Measurements from ENCODE around the gene RPL9. TPM values are rescaled to one million over a fixed set of nuclear protein-coding genes. Genes with fewer than 3 reads are reported as not detected.

The RPL9 gene
- total and polyA plus RNA-seq, 2 of the 8 experiments (the other 6 are each of a cell fraction or from before 2014, with no cell fraction given), result 1,161 to 1,184 TPM

- CTCF ChIA-PET (ENCODE audit: partially characterized antibody), result interaction anchor here (0.7 to 1.4 kb wide), 2 partner anchors 11 to 224 kb away, joined by 3 to 4 read pairs; no protein-coding TSS in a partner anchor
Measured at GRCh38 chr4:39484582-39485272, 26.0 kb upstream of the RPL9 start.

More at GRCh38 chr4:39484582-39485272, 26.0 kb upstream of the RPL9 start:
- Histone ChIP-seq H3K4me2 (ENCODE audit: insufficient read depth in 1 of 2, low read depth in 2 of 2, low read length in 2 of 2) (no peak overlapping the region), H3K56ac (replicated peaks; ENCODE audit: insufficient read length, low read depth, low read length) (no peak overlapping the region), H4K20me1 (replicated peaks in 1 of 2; ENCODE audit: control insufficient read depth in 1 of 2, insufficient read depth in 2 of 2, low read length in 2 of 2) (no peaks in the 10 kb centered on the region), H3K27me3 (replicated peaks in 1 of 4; ENCODE audit: control insufficient read depth in 3 of 4, extremely low read depth in 1 of 4, insufficient read depth in 3 of 4, low read length in 3 of 4) (no peaks in the 10 kb centered on the region), H3K4me3 (ENCODE audit: extremely low read depth in 1 of 4, insufficient read depth in 2 of 4, low read depth in 3 of 4, low read length in 4 of 4) (no peak overlapping the region), H4K5ac (ENCODE audit: insufficient read length, low read depth, low read length) (no peak overlapping the region), H3K14ac (ENCODE audit: insufficient read length) (no peak overlapping the region), H3K27ac (ENCODE audit: low read depth, low read length) (no peak overlapping the region), H2AK5ac (ENCODE audit: low read depth, low read length) (no peak overlapping the region), H3K9me3 (ENCODE audit: insufficient read depth in 2 of 2, low read depth in 1 of 2, low read length in 1 of 2) (0 out of 4 replicates have a peak, but pooled peaks cover 0 to 2% of the 10 kb centered on the region in 2 experiments), H2BK20ac (ENCODE audit: low read length) (no peak overlapping the region), H2BK12ac (ENCODE audit: low read depth, low read length) (no peak overlapping the region), H2AFZ (ENCODE audit: low read length) (no peak overlapping the region), H3K23me2 (ENCODE audit: low read depth, low read length) (no peaks in the 10 kb centered on the region), H3K4me1 (replicated peaks in 1 of 4; ENCODE audit: control insufficient read depth in 3 of 4, insufficient read depth in 4 of 4, low read length in 3 of 4) (no peaks in the 10 kb centered on the region), H4K91ac (replicated peaks; ENCODE audit: insufficient read length, low read length) (no peak overlapping the region), H3K23ac (ENCODE audit: insufficient read length) (no peak overlapping the region), H3K4ac (replicated peaks; ENCODE audit: insufficient read length, low read depth, low read length) (no peak overlapping the region), H3K18ac (ENCODE audit: extremely low read depth, low read length) (no peak overlapping the region), H3K79me2 (ENCODE audit: control insufficient read depth in 1 of 2, insufficient read depth in 2 of 2, low read length in 2 of 2) (no peaks in the 10 kb centered on the region), H2BK5ac (ENCODE audit: low read depth, low read length) (no peak overlapping the region), H4K8ac (ENCODE audit: extremely low read depth, insufficient read depth, low read length) (no peak overlapping the region), H2BK120ac (replicated peaks; ENCODE audit: low read depth, low read length) (no peak overlapping the region), H3K9ac (replicated peaks in 1 of 4; ENCODE audit: extremely low read depth in 1 of 4, low read depth in 3 of 4, low read length in 3 of 4) (no peak overlapping the region), H3K79me1 (ENCODE audit: low read depth, low read length) (no peaks in the 10 kb centered on the region), H3K36me3 (ENCODE audit: control insufficient read depth in 2 of 4, insufficient read depth in 4 of 4, low read length in 3 of 4) (no peaks in the 10 kb centered on the region), H2BK15ac (ENCODE audit: low read length) (no peak overlapping the region)
- FAIRE-seq (no peak), DNase-seq (ENCODE audit: low read depth in 1 of 2, low spot score in 2 of 2) (no peak)
- WGBS, 2 experiments (ENCODE audit: extremely low coverage in 1 of 2, insufficient coverage in 1 of 2, insufficient read length in 1 of 2, insufficient replicate concordance in 2 of 2, low coverage in 1 of 2, low lambda C conversion rate in 2 of 2, missing lambda C conversion rate in 1 of 2), result 94% methylated on average over 6 of the region's 6 CpGs; no CpG with 5 or more reads in 1 of the 2 experiments
- TF ChIP-seq CBX8 (IDR thresholded peaks at IDR 0.05; ENCODE audit: borderline replicate concordance, low read depth, low read length) (no peak), SIX5 (IDR thresholded peaks at IDR 0.05; ENCODE audit: low read depth, low read length) (no peak)
- POLR2A ChIA-PET (ENCODE audit: partially characterized antibody), result interaction anchor here (0.6 kb wide), 1 partner anchor 76 kb away, joined by 3 read pairs; no protein-coding TSS in a partner anchor

Measured in H1 (cell line).